ENCODE results near the gene C1QTNF9. TPM values are rescaled to one million over a fixed set of nuclear protein-coding genes. Genes with fewer than 3 reads are reported as not detected.

The C1QTNF9 gene
- total and polyA plus RNA-seq, 2 of the 8 experiments (the other 6 are each of a cell fraction or from before 2014, with no cell fraction given) = not detected

GRCh38 chr13:24301911-24302310 is 7.5 kb upstream of the C1QTNF9 start (continued):
- TF ChIP-seq SP2 (IDR thresholded peaks at IDR 0.05; ENCODE audit: low read length) (no peak), CBX5 (IDR thresholded peaks at IDR 0.05; ENCODE audit: low read depth, low read length) (no peak), ATF3 (IDR thresholded peaks at IDR 0.05; ENCODE audit: insufficient read depth, low read depth, low read length) (no peak), SIN3A (conservative IDR thresholded peaks at IDR 0.05 in 1 of 2, IDR thresholded peaks at IDR 0.05 in 1 of 2; ENCODE audit: low read depth in 1 of 2, low read length in 2 of 2) (no peak), SAP30 (IDR thresholded peaks at IDR 0.05; ENCODE audit: insufficient read depth, insufficient replicate concordance, low read length) (no peak), EZH2 (IDR thresholded peaks at IDR 0.05; ENCODE audit: low read depth, low read length, severe bottlenecking) (no peak)
